SK-N-MC (cell line): ENCODE results near the gene SSR3.

Experiments used
- EZH2 ChIP-seq: fragments of 200-600 bp; sonication (generic); IDR thresholded peaks from one replicate; pipeline ENCODE4 v1.6.1; 2017; ENCODE audit warnings: antibody characterized with exemption
- FOXP2 ChIP-seq: optimal IDR thresholded peaks from 2 replicates; pipeline ENCODE3; 2011; ENCODE audit warnings: mild to moderate bottlenecking, moderate library complexity; ENCODE audit not compliant: insufficient read depth; ENCODE audit errors: extremely low read length, control extremely low read depth
- POLR2AphosphoS5 ChIP-seq: IDR thresholded peaks from 2 replicates; pipeline ENCODE4 v1.6.1; 2012; ENCODE audit warnings: mild to moderate bottlenecking, low read depth, low read length, borderline replicate concordance

DNA sequence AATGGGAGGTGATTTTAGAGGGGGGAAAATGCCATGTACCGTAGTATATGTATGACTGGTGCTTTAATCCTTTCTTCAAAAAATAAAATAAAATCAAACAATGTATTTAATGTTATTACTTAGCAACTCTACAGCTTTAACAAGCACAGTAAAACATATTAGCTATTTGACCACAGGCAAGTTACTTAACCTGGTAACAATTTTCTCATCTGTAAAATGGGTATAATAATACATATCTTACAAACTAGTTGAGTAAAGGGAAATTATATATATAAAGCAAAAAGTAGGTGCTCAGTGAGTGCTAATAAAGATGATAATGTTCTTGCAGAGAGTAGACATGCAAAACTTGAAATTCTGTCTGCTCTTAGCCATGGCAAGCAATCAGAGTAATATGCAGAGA, 27.9 kb downstream of the SSR3 start:
- TF ChIP-seq POLR2AphosphoS5 (no peak), EZH2 (no peak), FOXP2 (no peak)
